ENCODE results near the gene NMNAT2. TPM values are rescaled to one million over a fixed set of nuclear protein-coding genes. Genes with fewer than 3 reads are reported as not detected.

NMNAT2 gene
- polyA plus RNA-seq, 3 donors, result 0.22 to 0.43 TPM; not detected in 1

DNA sequence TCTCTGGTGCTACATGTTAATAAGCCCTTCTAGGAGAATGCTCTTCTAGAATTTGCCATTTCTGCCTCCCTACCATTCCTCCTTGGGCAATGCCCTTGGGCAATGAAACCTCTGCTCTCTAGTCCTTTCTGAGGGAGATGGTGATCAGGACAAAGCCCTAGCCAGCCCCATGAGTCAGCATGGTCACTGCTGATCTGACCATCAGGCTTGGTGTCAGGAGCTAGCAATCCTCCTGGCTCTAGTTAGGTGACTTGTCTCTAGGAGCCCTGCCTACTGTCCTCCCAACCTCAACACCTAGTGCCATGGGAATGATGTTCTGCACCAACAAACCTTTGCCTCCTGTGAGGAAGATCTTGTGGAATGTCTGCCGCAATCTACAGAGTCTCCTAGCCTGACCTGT is 89.8 kb downstream of the NMNAT2 start:
- no peaks in the 10 kb centered on the region for H3K36me3 ChIP-seq (replicated peaks in 1 of 2; ENCODE audit: control insufficient read depth in 1 of 2, insufficient read depth in 2 of 2, low read length in 2 of 2)
- TF ChIP-seq, protein P1, sequence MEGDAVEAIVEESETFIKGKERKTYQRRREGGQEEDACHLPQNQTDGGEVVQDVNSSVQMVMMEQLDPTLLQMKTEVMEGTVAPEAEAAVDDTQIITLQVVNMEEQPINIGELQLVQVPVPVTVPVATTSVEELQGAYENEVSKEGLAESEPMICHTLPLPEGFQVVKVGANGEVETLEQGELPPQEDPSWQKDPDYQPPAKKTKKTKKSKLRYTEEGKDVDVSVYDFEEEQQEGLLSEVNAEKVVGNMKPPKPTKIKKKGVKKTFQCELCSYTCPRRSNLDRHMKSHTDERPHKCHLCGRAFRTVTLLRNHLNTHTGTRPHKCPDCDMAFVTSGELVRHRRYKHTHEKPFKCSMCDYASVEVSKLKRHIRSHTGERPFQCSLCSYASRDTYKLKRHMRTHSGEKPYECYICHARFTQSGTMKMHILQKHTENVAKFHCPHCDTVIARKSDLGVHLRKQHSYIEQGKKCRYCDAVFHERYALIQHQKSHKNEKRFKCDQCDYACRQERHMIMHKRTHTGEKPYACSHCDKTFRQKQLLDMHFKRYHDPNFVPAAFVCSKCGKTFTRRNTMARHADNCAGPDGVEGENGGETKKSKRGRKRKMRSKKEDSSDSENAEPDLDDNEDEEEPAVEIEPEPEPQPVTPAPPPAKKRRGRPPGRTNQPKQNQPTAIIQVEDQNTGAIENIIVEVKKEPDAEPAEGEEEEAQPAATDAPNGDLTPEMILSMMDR (IDR thresholded peaks at IDR 0.05), result no peak
- no peak overlapping the region for H3K9ac ChIP-seq (ENCODE audit: insufficient read depth, low read length, poor library complexity, severe bottlenecking)
- intact Hi-C loops (cut with micrococcal nuclease), result no loop called here
- peaks cover 34 to 48% (median 41%) of the 10 kb centered on the region in 3 donors for H3K27me3 Mint-ChIP-seq (ENCODE audit: low read depth in 3 of 3)
- H3K27ac Mint-ChIP-seq, result no peak overlapping the region
- no peak overlapping the region for H3K27ac ChIP-seq (ENCODE audit: low read depth in 1 of 2, low read length in 2 of 2)
- H3K9me3 ChIP-seq (replicated peaks in 1 of 2; ENCODE audit: control insufficient read depth in 1 of 2, insufficient read depth in 1 of 2, low read length in 2 of 2), result no peaks in the 10 kb centered on the region
- H3K4me3 Mint-ChIP-seq, result no peak overlapping the region
- peaks cover 0 to 8% (median 2%) of the 10 kb centered on the region in 7 donors for H3K9me3 Mint-ChIP-seq
- no peak overlapping the region for H3K4me3 ChIP-seq (replicated peaks in 1 of 3; ENCODE audit: low read depth in 2 of 3, low read length in 3 of 3)
- H3K4me1 ChIP-seq (ENCODE audit: control insufficient read depth in 1 of 2, insufficient read depth in 2 of 2, low read length in 2 of 2), result no peaks in the 10 kb centered on the region
- H2AFZ ChIP-seq (ENCODE audit: insufficient read depth, low read depth, low read length, poor library complexity, severe bottlenecking), result no peak overlapping the region
- no peak overlapping the region for H3K4me2 ChIP-seq (replicated peaks; ENCODE audit: extremely low read depth, low read length, poor library complexity, severe bottlenecking)
- peaks cover 7 to 20% of the 10 kb centered on the region in 2 donors for H3K27me3 ChIP-seq (ENCODE audit: control insufficient read depth in 2 of 2, insufficient read depth in 2 of 2, low read length in 2 of 2)
- no peaks in the 10 kb centered on the region for H3K79me2 ChIP-seq (ENCODE audit: insufficient read depth, low read length)
- H3K4me1 Mint-ChIP-seq, result peaks cover 2% of the 10 kb centered on the region
- H4K20me1 ChIP-seq (ENCODE audit: insufficient read depth, low read length), result no peaks in the 10 kb centered on the region
- H3K36me3 Mint-ChIP-seq, result no peaks in the 10 kb centered on the region
- no CpG with 5 or more reads among the region's 1 CpG for WGBS (ENCODE audit: insufficient coverage)
- DNase-seq, result no peak

- Histone ChIP-seq H3K4me3 (replicated peaks in 1 of 3; ENCODE audit: low read depth in 2 of 3, low read length in 3 of 3) (no peak overlapping the region), H3K4me1 (ENCODE audit: control insufficient read depth in 1 of 2, insufficient read depth in 2 of 2, low read length in 2 of 2) (no peaks in the 10 kb centered on the region), H3K27ac (ENCODE audit: low read depth in 1 of 2, low read length in 2 of 2) (no peak overlapping the region), H3K36me3 (replicated peaks in 1 of 2; ENCODE audit: control insufficient read depth in 1 of 2, insufficient read depth in 2 of 2, low read length in 2 of 2) (no peaks in the 10 kb centered on the region), H3K4me2 (replicated peaks; ENCODE audit: extremely low read depth, low read length, poor library complexity, severe bottlenecking) (no peak overlapping the region), H4K20me1 (ENCODE audit: insufficient read depth, low read length) (no peaks in the 10 kb centered on the region), H2AFZ (ENCODE audit: insufficient read depth, low read depth, low read length, poor library complexity, severe bottlenecking) (no peak overlapping the region), H3K9ac (ENCODE audit: insufficient read depth, low read length, poor library complexity, severe bottlenecking) (no peak overlapping the region), H3K9me3 (replicated peaks in 1 of 2; ENCODE audit: control insufficient read depth in 1 of 2, insufficient read depth in 1 of 2, low read length in 2 of 2) (no peaks in the 10 kb centered on the region), H3K79me2 (ENCODE audit: insufficient read depth, low read length) (no peaks in the 10 kb centered on the region), H3K27me3 (ENCODE audit: control insufficient read depth in 2 of 2, insufficient read depth in 2 of 2, low read length in 2 of 2) (peaks cover 4 to 20% of the 10 kb centered on the region in 2 donors)
- Mint-ChIP-seq H3K9me3 (peaks cover 0 to 8% (median 2%) of the 10 kb centered on the region in 7 donors), H3K4me1 (peaks cover 2% of the 10 kb centered on the region), H3K36me3 (no peaks in the 10 kb centered on the region), H3K27ac (peak overlapping the region in 1 of 7 donors; percentile 1), H3K4me3 (no peak overlapping the region), H3K27me3 (ENCODE audit: low read depth in 3 of 3) (peaks cover 31 to 43% (median 41%) of the 10 kb centered on the region in 3 donors)
- WGBS (ENCODE audit: insufficient coverage), result 100% methylated on average over 4 of the region's 11 CpGs
- DNase-seq, result no peak
- intact Hi-C loops (cut with micrococcal nuclease), result no loop called here
- TF ChIP-seq, protein P1 (IDR thresholded peaks at IDR 0.05), result no peak
These were observed 90.5 kb downstream of the NMNAT2 start for GRCh38 chr1:183327434-183328290.

All from CD14-positive monocyte (primary cell).